ENCODE measurements around the gene ODAD2. TPM values are rescaled to one million over a fixed set of nuclear protein-coding genes. Genes with fewer than 3 reads are reported as not detected.

Gene ODAD2
- total RNA-seq, 4 donors from 2014 or later = 0.14 to 0.48 TPM; not detected in 2

DNA sequence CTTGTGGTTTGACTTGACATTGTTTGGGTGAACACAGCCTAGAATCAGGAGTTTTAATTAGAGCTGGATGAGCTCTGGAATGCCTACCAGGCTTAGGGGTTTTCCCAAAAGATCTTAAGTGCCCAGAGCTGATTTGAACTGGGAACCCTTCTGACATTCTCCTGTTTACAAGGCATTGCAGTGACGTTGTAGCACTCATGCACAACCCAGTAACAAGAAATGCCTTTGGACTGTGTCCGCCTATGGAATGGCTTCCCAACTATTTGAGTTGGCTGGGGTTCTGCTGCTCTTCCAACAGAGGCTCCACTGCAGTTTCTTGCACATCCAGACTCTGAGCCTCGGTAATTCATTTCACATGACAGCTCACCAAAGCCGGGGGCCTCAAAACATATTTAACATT, 176.6 kb downstream of the ODAD2 start:
- Histone ChIP-seq H3K4me3 (no peak overlapping the region), H3K27me3 (no peaks in the 10 kb centered on the region), H3K9me3 (no peaks in the 10 kb centered on the region), H3K36me3 (no peaks in the 10 kb centered on the region), H3K4me1 (peaks cover 0 to 4% (median 3%) of the 10 kb centered on the region in 4 donors), H3K27ac (no peak overlapping the region)
- in situ Hi-C loops (cut with MboI; ENCODE audit: low pct_ligation_motif_present in 1 of 4, low pct_unique_long_range_greater_than_20kb in 1 of 4, low sequenced_read_pairs in 3 of 4) = no loop called here
- 57% methylated on average over 4 of the region's 4 CpGs; no CpG with 5 or more reads in 1 of the 2 donors for WGBS, 2 donors (ENCODE audit: low coverage in 1 of 2)
- intact Hi-C loops (cut with DNase I; ENCODE audit: low total_unique reads) = no loop called here
- TF ChIP-seq POLR2A (IDR thresholded peaks at IDR 0.05) (no peak), POLR2AphosphoS5 (IDR thresholded peaks at IDR 0.05) (no peak), CTCF (IDR thresholded peaks at IDR 0.05) (no peak), EP300 (IDR thresholded peaks at IDR 0.05; ENCODE audit: low read depth) (no peak)
- no peak for DNase-seq

DNA sequence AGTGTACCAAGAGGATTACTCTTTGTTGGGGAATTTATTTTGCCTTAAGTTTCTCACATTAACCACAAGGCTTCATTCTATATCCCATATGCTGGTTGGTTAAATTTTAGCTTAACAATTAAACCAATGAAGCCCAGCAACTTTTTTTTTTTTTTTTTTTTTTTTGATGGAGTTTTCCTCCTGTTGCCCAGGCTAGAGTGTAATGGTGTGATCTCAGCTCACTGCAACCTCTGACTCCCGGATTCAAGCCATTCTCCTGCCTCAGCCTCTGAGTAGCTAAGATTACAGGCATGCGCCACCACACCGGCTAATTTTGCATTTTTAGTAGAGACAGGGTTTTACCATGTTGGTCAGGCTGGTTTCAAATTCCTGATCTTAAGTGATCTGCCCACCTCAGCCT, 178.2 kb downstream of the ODAD2 start:
- H3K27ac ChIP-seq = peak overlapping the region in 3 of 4 donors; percentile 8 to 37 (median 11)
- H3K27me3 ChIP-seq = no peaks in the 10 kb centered on the region
- no peaks in the 10 kb centered on the region for H3K9me3 ChIP-seq
- 79 to 86% methylated on average over 3 of the region's 3 CpGs for WGBS, 2 donors (ENCODE audit: low coverage in 1 of 2)
- H3K36me3 ChIP-seq = no peaks in the 10 kb centered on the region
- in situ Hi-C loops (cut with MboI; ENCODE audit: low pct_ligation_motif_present in 1 of 4, low pct_unique_long_range_greater_than_20kb in 1 of 4, low sequenced_read_pairs in 3 of 4) (no loop called here), intact Hi-C loops (cut with DNase I; ENCODE audit: low total_unique reads) (no loop called here)
- DNase-seq = no peak
- no peak overlapping the region for H3K4me3 ChIP-seq
- peaks cover 0 to 4% (median 3%) of the 10 kb centered on the region in 4 donors for H3K4me1 ChIP-seq
- TF ChIP-seq EP300 (IDR thresholded peaks at IDR 0.05; ENCODE audit: low read depth) = no peak
- no peak for TF ChIP-seq POLR2A (IDR thresholded peaks at IDR 0.05)
- no peak for TF ChIP-seq POLR2AphosphoS5 (IDR thresholded peaks at IDR 0.05)
- TF ChIP-seq CTCF (IDR thresholded peaks at IDR 0.05) = no peak

- intact Hi-C loops (cut with DNase I; ENCODE audit: low total_unique reads) (no loop called here), in situ Hi-C loops (cut with MboI; ENCODE audit: low pct_ligation_motif_present in 1 of 4, low pct_unique_long_range_greater_than_20kb in 1 of 4, low sequenced_read_pairs in 3 of 4) (no loop called here)
- Histone ChIP-seq H3K27ac (peak overlapping the region in 3 of 4 donors; percentile 11 to 40 (median 37)), H3K36me3 (no peaks in the 10 kb centered on the region), H3K4me1 (peaks cover 0 to 4% (median 3%) of the 10 kb centered on the region in 4 donors), H3K9me3 (no peaks in the 10 kb centered on the region), H3K27me3 (no peaks in the 10 kb centered on the region), H3K4me3 (no peak overlapping the region)
- WGBS, 2 donors (ENCODE audit: low coverage in 1 of 2) = 77 to 79% methylated on average over 9 of the region's 9 CpGs
- DNase-seq = no peak
- no peak for TF ChIP-seq POLR2A (IDR thresholded peaks at IDR 0.05)
- TF ChIP-seq POLR2AphosphoS5 (IDR thresholded peaks at IDR 0.05) = peak; percentile 9 to 27 (median 25)
These were observed 178.9 kb downstream of the ODAD2 start for GRCh38 chr10:27819781-27820531.

DNA sequence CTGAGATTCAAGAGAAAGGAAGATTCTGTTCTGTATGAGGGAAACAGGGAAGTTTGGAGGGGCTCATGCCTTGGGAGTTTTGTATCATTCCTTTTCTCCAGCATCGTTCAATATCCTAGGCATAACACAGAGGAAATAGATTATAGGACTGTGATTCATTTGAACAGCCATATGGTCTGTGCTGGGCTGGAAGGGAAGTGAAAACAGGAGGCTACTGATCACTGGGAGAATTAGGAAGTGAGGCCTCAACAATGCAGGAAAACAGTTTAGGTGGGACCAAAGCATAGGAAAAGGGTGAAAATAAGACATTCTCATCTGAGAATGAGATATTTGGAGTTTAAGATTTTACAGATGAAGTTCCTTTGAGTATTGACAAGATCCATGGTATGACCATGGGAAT, 182.6 kb downstream of the ODAD2 start:
- peaks cover 0 to 4% (median 3%) of the 10 kb centered on the region in 4 donors for H3K4me1 ChIP-seq
- DNase-seq = no peak
- H3K4me3 ChIP-seq = no peak overlapping the region
- WGBS, 2 donors (ENCODE audit: low coverage in 1 of 2) = 59 to 74% methylated on average over 1 of the region's 1 CpG
- no peak overlapping the region for H3K27ac ChIP-seq
- intact Hi-C loops (cut with DNase I; ENCODE audit: low total_unique reads) (no loop called here), in situ Hi-C loops (cut with MboI; ENCODE audit: low pct_ligation_motif_present in 1 of 4, low pct_unique_long_range_greater_than_20kb in 1 of 4, low sequenced_read_pairs in 3 of 4) (no loop called here)
- no peaks in the 10 kb centered on the region for H3K27me3 ChIP-seq
- no peaks in the 10 kb centered on the region for H3K9me3 ChIP-seq
- no peak for TF ChIP-seq EP300 (IDR thresholded peaks at IDR 0.05; ENCODE audit: low read depth)
- no peak for TF ChIP-seq POLR2A (IDR thresholded peaks at IDR 0.05)
- H3K36me3 ChIP-seq = no peaks in the 10 kb centered on the region

- no peak for TF ChIP-seq EP300 (IDR thresholded peaks at IDR 0.05; ENCODE audit: low read depth)
- no peak for TF ChIP-seq CTCF (IDR thresholded peaks at IDR 0.05)
- TF ChIP-seq POLR2AphosphoS5 (IDR thresholded peaks at IDR 0.05) = no peak
- no peak for TF ChIP-seq POLR2A (IDR thresholded peaks at IDR 0.05)
- 77 to 94% methylated on average over 2 of the region's 2 CpGs for WGBS, 2 donors (ENCODE audit: low coverage in 1 of 2)
These were observed 183.0 kb downstream of the ODAD2 start for GRCh38 chr10:27815846-27816245.

More at GRCh38 chr10:27815846-27816245, 183.0 kb downstream of the ODAD2 start:
- no peaks in the 10 kb centered on the region for H3K27me3 ChIP-seq
- H3K9me3 ChIP-seq = no peaks in the 10 kb centered on the region
- DNase-seq = no peak
- H3K36me3 ChIP-seq = no peaks in the 10 kb centered on the region
- H3K4me1 ChIP-seq = peaks cover 0 to 4% (median 3%) of the 10 kb centered on the region in 4 donors
- intact Hi-C loops (cut with DNase I; ENCODE audit: low total_unique reads) (no loop called here), in situ Hi-C loops (cut with MboI; ENCODE audit: low pct_ligation_motif_present in 1 of 4, low pct_unique_long_range_greater_than_20kb in 1 of 4, low sequenced_read_pairs in 3 of 4) (no loop called here)
- no peak overlapping the region for H3K4me3 ChIP-seq
- no peak overlapping the region for H3K27ac ChIP-seq

Data from transverse colon (tissue), 4 donors.